ENCODE measurements around the gene ANKRD65. TPM values are rescaled to one million over a fixed set of nuclear protein-coding genes. Genes with fewer than 3 reads are reported as not detected.

Gene ANKRD65
- polyA plus RNA-seq, 1 donor (not counting 4 experiments of a cell fraction or from before 2014, with no cell fraction given), result 4.6 TPM

DNA sequence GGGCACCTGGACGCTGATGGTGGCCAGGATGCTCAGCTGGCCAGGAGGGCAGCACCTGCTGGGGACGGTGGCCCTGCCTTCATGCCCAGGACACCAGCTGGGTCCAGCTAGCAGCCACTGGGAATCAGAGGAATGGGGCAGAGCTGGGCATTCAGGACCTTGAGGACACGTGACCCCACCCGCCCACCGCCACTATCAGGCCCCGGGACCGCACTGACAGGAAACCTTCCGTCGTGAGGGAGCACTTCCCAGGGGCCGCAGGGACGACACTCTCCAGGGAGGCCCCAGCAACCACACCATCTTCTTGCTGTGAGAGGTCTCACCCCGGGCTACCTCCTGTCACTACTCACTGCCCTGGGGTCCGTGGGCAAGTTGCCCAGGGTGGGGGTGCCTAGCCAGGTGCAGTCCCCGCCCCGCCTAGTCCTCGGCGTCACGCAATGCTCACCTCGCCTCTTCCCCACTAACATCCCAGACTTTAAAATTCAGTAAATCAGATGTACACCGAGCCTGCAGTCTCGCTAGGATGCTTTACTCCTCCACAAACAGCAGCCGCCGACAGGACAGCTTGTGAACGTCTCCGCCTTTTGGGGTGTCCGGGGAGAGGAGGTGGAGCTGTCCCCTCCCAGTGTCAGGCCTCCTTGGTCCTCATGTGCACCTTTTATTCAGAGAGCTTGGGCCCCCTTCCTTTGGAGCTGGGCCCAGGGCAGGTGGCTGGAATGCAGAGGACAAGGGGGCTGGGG is 19.4 kb upstream of the ANKRD65 start:
- no peaks in the 10 kb centered on the region for H3K79me2 ChIP-seq (ENCODE audit: control insufficient read depth, insufficient read depth, low read length)
- H2AFZ ChIP-seq (ENCODE audit: control insufficient read depth, low read length), result no peak overlapping the region
- no peak for FAIRE-seq
- TF ChIP-seq, protein P1, sequence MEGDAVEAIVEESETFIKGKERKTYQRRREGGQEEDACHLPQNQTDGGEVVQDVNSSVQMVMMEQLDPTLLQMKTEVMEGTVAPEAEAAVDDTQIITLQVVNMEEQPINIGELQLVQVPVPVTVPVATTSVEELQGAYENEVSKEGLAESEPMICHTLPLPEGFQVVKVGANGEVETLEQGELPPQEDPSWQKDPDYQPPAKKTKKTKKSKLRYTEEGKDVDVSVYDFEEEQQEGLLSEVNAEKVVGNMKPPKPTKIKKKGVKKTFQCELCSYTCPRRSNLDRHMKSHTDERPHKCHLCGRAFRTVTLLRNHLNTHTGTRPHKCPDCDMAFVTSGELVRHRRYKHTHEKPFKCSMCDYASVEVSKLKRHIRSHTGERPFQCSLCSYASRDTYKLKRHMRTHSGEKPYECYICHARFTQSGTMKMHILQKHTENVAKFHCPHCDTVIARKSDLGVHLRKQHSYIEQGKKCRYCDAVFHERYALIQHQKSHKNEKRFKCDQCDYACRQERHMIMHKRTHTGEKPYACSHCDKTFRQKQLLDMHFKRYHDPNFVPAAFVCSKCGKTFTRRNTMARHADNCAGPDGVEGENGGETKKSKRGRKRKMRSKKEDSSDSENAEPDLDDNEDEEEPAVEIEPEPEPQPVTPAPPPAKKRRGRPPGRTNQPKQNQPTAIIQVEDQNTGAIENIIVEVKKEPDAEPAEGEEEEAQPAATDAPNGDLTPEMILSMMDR (optimal IDR thresholded peaks at IDR 0.05 in 1 of 3, IDR thresholded peaks at IDR 0.05 in 1 of 3, conservative IDR thresholded peaks at IDR 0.05 in 1 of 3; ENCODE audit: extremely low read depth in 1 of 3, insufficient read depth in 2 of 3, low read length in 3 of 3), result no peak
- no peak for TF ChIP-seq EZH2 (IDR thresholded peaks at IDR 0.05; ENCODE audit: low read length)
- H4K20me1 ChIP-seq (ENCODE audit: control insufficient read depth, extremely low read depth, insufficient read depth, low read length), result peaks cover 2% of the 10 kb centered on the region
- no peak overlapping the region for H3K27ac ChIP-seq (ENCODE audit: control insufficient read depth, insufficient read depth, low read length)
- no peaks in the 10 kb centered on the region for H3K9me3 ChIP-seq (ENCODE audit: control insufficient read depth, low read depth, low read length)
- no peaks in the 10 kb centered on the region for H3K36me3 ChIP-seq (ENCODE audit: control insufficient read depth in 2 of 2, extremely low read depth in 1 of 2, insufficient read depth in 2 of 2, low read length in 2 of 2)
- no peaks in the 10 kb centered on the region for H3K27me3 ChIP-seq (ENCODE audit: control insufficient read depth, extremely low read depth, insufficient read depth, low read length)
- peaks cover 5% of the 10 kb centered on the region for H3K4me1 ChIP-seq (ENCODE audit: control insufficient read depth, extremely low read depth, insufficient read depth, low read length)
- no peak overlapping the region for H3K4me3 ChIP-seq (ENCODE audit: control insufficient read depth in 2 of 3, extremely low read depth in 1 of 3, insufficient read depth in 2 of 3, low read depth in 1 of 3, low read length in 3 of 3)
- H3K4me2 ChIP-seq (ENCODE audit: control insufficient read depth, extremely low read depth, insufficient read depth, low read depth, low read length), result no peak overlapping the region
- no peak overlapping the region for H3K9ac ChIP-seq (ENCODE audit: control insufficient read depth, extremely low read depth, insufficient read depth, low read length)
- no peaks in the 10 kb centered on the region for H3K9me1 ChIP-seq (ENCODE audit: control insufficient read depth, extremely low read depth, insufficient read depth, low read length)
- dilution Hi-C loops (cut with MboI; ENCODE audit: extremely low pct_ligation_motif_present, low sequenced_read_pairs), result no loop called here
- no peak for DNase-seq (ENCODE audit: low read depth, low spot score)

DNA sequence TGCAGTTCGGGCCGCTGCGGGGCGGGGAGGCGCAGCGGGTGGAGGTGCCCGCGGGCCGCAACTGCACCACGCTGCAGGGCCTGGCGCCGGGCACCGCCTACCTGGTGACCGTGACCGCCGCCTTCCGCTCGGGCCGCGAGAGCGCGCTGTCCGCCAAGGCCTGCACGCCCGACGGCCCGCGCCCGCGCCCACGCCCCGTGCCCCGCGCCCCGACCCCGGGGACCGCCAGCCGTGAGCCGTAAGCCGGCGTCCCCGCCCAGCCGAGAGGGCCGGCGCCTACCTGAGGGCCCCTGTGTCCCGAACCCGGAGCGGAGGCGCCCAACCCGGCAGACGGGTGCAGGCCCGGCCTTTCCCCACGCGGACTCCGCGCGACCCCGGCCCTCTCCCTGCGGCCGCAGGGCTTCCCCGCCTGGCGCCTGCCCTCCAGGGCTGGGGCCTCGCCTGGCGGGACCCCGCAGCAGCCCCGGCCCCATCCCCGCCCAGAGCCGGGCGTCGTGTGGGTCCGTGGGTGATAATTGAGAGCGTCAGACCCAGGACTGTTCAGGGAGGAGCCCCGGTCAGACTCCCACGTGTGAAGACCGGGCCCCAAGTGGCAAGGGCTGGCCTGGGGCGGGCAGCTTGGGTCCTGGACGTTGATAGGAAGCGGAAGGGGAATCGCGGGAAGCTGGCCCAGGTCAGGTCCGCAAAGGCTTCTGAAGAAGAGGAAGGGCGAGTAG is 18.6 kb upstream of the ANKRD65 start:
- peaks cover 2% of the 10 kb centered on the region for H4K20me1 ChIP-seq (ENCODE audit: control insufficient read depth, extremely low read depth, insufficient read depth, low read length)
- H3K9me3 ChIP-seq (ENCODE audit: control insufficient read depth, low read depth, low read length), result no peaks in the 10 kb centered on the region
- no peak overlapping the region for H3K27ac ChIP-seq (ENCODE audit: control insufficient read depth, insufficient read depth, low read length)
- dilution Hi-C loops (cut with MboI; ENCODE audit: extremely low pct_ligation_motif_present, low sequenced_read_pairs), result no loop called here
- H3K79me2 ChIP-seq (ENCODE audit: control insufficient read depth, insufficient read depth, low read length), result no peaks in the 10 kb centered on the region
- no peak overlapping the region for H3K9ac ChIP-seq (ENCODE audit: control insufficient read depth, extremely low read depth, insufficient read depth, low read length)
- FAIRE-seq, result no peak
- no peak for DNase-seq (ENCODE audit: low read depth, low spot score)
- H3K9me1 ChIP-seq (ENCODE audit: control insufficient read depth, extremely low read depth, insufficient read depth, low read length), result no peaks in the 10 kb centered on the region
- H3K4me1 ChIP-seq (ENCODE audit: control insufficient read depth, extremely low read depth, insufficient read depth, low read length), result peaks cover 9% of the 10 kb centered on the region
- no peaks in the 10 kb centered on the region for H3K27me3 ChIP-seq (ENCODE audit: control insufficient read depth, extremely low read depth, insufficient read depth, low read length)
- TF ChIP-seq EZH2 (IDR thresholded peaks at IDR 0.05; ENCODE audit: low read length), result no peak
- TF ChIP-seq, protein P1 (optimal IDR thresholded peaks at IDR 0.05 in 1 of 3, IDR thresholded peaks at IDR 0.05 in 1 of 3, conservative IDR thresholded peaks at IDR 0.05 in 1 of 3; ENCODE audit: extremely low read depth in 1 of 3, insufficient read depth in 2 of 3, low read length in 3 of 3), result no peak
- H3K4me3 ChIP-seq (ENCODE audit: control insufficient read depth in 2 of 3, extremely low read depth in 1 of 3, insufficient read depth in 2 of 3, low read depth in 1 of 3, low read length in 3 of 3), result no peak overlapping the region
- no peak overlapping the region for H3K4me2 ChIP-seq (ENCODE audit: control insufficient read depth, extremely low read depth, insufficient read depth, low read depth, low read length)
- H2AFZ ChIP-seq (ENCODE audit: control insufficient read depth, low read length), result no peak overlapping the region
- no peaks in the 10 kb centered on the region for H3K36me3 ChIP-seq (ENCODE audit: control insufficient read depth in 2 of 2, extremely low read depth in 1 of 2, insufficient read depth in 2 of 2, low read length in 2 of 2)
